Tongue (tissue), 2 donors: ENCODE data around the gene SND1. TPM values are rescaled to one million over a fixed set of nuclear protein-coding genes. Genes with fewer than 3 reads are reported as not detected.

Source experiments
- DNase-seq: peaks from one replicate; pipeline ENCODE4 v3.0.0-alpha.2; 2015
- total RNA-seq: library from RNA; depleted of rRNA; stranded (reverse); fragments of >200 nt; gene quantifications from one replicate; pipeline ENCODE4 v1.2.3, GENCODE V29; 2014

SND1 gene
- total RNA-seq, 1 donor from 2014 or later: 111 TPM

DNA sequence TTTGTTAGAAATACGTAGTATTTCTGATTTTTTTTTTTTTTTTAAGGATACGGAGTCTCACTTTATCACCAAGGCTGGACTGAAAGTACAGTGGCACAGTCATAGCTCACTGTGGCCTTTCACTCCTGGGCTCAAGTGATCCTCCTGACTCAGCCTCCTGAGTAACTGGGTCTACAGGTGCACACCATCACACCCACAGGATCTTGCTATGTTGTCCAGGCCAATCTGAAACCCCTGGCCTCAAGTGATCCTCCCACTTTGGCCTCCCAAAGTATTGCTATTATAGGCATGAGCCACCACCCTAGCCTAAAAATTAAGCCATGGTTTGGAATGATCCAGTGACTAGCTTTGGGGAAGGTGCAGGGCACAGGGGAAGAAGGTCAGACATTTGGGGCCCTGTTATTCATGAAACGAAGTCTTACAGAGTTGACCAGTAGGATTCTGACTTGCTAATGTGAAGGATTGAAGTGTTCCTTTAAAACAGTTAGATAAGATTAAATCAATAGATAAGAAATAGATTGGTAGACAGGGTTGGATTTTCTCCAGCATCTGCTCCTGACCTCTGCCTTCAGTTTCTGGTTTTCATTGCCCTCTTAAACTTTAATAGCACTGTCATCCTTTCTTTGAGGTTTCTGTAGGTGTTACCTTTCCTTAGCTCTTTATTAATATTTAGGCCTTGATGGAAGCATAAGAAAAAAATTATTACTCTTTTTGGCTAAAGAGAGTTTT, 257.6 kb downstream of the SND1 start:
- no peak for DNase-seq

- DNase-seq: no peak
These were observed 258.7 kb downstream of the SND1 start for GRCh38 chr7:127910670-127911069.

- DNase-seq: no peak
These were observed 260.0 kb downstream of the SND1 start for GRCh38 chr7:127911968-127912511.

GRCh38 chr7:127912901-127913300, 260.9 kb downstream of the SND1 start:
- DNase-seq: no peak

DNA sequence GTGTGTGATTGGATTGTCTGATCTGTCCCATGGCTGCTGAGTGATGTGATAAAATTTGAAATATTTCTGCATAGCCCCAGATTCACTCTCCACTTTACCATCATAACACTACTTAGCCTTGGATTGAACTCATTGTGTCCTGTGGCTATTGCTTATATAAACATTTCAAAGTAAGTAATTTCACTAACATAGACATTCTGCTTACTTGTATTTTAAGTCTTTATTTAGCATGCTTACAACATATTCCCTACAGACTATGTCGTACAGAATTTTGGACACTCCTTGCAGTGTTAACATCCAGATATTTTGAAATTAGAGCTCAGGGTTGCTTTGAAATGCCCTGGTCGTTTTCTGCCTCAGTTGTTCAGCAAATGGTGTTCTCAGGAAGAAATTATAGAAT, 261.7 kb downstream of the SND1 start:
- no peak for DNase-seq

DNA sequence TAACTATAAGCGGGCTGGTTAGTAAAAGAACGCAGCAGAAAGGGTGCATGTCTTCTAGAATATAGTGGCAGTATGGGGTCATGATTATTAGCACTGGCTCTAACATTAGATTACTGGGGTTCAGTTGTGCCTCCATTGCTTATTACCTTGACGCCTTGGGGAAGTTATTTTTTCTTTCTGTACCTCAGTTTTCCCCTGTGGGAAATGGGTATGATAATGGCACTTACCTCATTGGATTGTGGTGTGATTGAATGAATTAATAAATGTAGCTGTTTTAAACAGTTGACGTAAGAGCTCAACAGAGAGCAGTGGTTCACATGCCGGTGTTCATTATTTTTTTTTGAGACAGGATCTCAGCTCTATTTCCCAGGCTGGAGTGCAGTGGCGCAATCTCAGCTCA, 262.7 kb downstream of the SND1 start:
- no peak for DNase-seq

DNA sequence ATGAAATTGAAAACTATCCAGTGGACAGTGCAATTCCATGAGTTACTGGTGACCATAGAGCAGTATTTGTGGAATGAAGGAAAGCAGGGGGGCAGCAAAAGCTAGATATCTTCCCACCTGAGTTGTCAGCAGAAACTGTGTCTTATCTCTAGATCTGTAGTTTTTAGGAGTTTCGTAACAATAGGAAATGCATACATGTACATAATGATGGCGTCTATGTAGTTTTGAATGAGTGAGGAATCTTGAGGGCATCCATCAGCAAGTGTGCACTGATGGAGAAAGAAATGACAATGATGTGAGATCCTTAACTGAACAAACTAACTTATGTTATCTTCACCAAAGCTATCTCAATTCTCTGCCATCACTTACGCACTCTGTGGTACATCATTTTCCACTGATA, 264.7 kb downstream of the SND1 start:
- DNase-seq: no peak

DNA sequence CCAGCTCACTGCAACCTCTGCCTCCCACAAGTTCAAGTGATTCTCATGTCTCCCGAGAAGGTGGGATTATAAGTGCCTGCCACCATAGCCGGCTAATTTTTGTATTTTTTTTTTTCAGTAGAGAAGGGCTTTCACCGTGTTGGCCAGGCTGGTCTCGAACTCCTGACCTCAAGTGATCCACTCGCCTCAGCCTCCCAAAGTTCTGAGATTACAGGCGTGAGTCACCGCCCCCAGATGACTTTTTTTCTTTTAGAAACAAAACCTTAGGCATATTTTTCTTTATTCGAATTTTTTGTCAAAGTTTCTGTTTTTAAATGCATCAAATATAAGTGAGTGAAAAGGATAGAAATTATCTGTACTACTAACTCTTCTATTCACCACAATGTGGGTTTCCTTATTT, 266.1 kb downstream of the SND1 start:
- no peak for DNase-seq

GRCh38 chr7:127920787-127921438, 268.9 kb downstream of the SND1 start:
- DNase-seq: no peak

DNA sequence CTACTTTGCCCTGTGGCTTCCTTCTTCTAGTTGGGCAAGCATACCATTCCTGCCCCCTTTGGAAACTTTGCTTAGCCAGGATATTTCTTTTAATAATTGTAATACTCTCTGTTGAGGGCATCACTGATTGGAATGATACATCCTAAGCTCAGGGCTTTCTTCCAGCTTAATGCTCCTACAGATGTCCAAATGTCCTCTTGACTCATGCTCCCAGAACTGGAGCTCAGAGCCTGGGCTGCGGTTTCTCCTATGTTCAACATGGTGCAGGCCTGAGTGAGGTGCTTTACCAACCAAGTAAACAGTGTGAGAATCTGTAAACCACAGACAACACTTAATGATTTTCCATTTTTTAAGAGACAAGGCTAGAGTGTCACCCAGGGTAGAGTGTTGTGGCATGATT, 270.7 kb downstream of the SND1 start:
- DNase-seq: no peak

- DNase-seq: no peak
These were observed 272.9 kb downstream of the SND1 start for GRCh38 chr7:127924874-127925273.

DNA sequence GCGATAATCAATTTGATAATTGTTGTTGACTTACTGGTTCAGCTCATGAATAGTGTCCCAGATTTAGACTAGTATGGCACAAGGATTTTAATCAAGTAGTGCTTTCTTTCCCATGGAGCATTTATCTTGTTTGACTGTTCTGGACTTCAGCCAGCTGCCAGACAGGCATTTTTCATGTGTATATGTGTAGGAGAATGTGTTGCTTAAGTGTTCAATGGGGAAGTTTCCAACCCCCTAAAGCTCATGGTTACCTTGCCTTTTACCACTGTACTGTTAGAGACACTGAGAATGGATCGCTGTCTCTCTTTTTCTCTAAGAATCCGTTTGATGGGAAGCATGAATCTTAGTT, 275.3 kb downstream of the SND1 start:
- DNase-seq: no peak

DNA sequence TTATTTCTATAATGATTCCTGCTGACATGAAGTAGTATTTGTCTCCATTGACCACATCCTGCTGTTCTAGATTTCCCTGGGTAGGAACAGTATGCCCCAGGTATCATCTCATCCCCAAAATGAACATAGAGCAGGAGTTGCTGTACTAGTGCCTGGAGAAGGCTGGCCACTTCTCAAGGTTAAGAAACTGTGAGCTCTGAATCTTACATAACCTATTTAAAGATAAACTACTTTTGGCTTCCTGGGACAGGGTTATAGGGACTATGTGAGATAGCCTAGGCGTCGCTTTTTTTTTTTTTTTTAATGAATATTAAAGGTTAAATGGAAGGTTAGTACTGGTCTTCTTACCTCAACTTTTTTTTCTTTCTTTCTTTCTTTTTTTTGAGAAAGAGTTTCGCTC, 276.2 kb downstream of the SND1 start:
- no peak for DNase-seq

DNA sequence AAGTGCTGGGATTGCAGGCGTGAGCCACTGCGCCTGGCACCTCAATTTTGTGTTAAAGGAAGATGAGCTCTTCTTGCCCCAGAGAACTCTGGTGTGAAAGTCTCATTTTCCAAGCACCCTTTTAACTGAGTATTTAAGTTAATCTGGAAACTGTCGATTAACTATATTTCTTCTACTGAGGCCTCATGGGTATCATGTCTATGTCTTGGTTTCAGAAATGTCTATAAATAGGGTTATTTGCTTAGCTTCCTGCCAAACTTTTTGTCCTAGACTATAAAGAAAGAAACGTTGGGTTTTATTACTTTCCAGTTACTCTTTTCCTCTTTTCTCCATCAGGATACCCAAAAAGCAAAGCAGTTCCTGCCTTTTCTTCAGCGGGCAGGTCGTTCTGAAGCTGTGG, 276.9 kb downstream of the SND1 start:
- DNase-seq: no peak

DNA sequence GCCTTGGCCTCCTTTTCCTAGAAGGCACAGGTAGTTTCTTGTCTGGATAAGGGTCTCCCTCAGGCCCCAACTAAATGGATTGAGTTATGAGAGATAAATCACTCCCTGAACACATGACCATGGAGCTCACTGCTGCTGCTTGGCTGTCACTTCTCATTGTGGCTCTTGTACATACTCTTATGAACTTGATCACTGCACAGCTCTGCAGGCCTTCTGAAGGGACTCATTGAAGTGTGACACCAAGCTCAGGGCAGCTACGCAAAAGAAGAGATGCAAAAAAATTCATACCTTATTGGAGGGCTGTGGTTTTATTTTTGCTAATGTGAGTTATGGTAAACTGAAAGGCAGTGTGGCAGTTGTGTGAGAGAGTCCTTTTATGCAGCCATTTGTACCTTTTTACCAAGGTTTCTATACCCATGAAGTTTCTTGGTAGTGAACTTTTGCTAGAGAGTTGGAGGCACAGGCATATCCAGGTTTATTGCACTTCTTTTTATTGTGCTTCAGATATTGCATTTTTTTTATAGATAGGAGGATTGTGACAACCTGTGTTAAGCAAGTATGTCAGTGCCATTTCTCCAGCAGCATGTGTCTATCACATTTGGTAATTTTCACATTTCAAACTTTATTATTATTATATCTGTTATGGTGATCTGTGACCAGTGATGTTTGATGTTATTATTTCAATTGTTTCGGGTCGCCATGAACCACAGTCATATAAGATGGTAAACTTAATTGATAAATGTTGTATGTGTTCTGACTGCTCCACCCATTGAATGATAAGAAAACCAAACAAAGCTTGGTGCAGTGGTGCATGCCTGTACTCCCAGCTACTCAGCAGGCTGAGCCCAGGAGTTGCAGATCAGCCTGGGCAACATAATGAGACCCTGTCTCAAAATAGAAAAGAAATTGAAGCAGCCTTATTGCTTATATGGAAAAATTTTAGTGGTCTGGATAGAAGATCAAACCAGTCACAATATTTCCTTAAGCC, 278.6 kb downstream of the SND1 start:
- DNase-seq: no peak

DNA sequence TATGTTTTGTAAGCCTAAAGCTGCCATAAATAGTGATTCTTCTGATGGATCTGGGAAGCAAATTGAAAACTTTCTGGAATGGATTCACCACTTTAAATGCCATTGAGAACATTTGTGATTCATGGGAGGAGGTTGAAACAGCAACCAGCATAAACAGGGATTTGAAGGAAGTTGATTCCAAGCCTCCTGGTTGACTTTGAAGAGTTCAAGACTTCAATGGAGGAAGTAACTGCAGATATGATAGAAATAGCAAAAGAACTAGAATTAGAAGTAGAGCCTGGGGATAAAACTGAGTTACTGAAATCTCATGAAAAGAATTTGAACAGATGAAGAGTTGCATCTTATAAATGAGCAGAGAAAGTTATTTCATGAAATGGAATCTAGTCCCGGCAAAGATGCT, 280.1 kb downstream of the SND1 start:
- no peak for DNase-seq

GRCh38 chr7:127932496-127932895, 280.5 kb downstream of the SND1 start:
- no peak for DNase-seq

DNA sequence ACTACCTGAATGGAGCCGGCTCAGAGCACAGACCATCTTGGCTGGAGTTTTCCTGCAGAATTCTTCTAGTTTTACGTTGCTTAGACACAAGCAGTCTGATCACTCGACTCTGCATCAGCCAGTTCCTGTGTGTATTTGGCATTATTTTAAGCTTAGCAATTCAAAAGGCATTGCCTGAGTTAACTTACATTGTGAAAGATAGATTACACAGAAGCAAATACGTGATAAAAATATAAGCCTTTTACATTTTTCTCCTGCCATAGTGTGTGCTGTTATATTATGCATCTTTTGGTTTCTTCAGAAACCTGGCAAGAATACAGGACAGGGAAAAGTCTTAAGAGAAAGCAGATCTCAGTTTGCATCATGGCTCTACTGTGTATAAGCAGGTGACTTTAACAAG, 281.2 kb downstream of the SND1 start:
- no peak for DNase-seq

- DNase-seq: no peak
These were observed 282.7 kb downstream of the SND1 start for GRCh38 chr7:127934711-127935110.

GRCh38 chr7:127935847-127936376, 283.9 kb downstream of the SND1 start:
- DNase-seq: no peak

GRCh38 chr7:127937066-127937680, 285.2 kb downstream of the SND1 start:
- DNase-seq: no peak

DNA sequence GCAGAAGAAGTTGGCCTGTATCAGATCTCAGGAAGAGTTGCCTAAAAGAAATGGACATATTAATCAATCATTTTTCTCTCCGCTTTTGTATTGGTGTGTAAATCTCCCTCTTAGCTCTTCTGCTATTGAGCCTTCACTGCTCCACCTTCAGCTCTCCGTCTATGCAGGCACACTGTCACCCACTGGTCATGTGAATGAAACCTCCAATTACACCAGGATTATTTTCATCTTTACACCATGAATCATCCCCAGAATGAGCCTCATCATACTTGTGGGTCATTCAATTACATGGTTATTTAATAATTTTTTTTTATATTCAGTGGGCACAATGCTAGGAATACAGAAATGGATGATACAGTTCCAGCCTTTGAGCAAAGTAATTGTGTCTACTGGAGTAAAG, 286.6 kb downstream of the SND1 start:
- DNase-seq: no peak
